Parathyroid adenoma (tissue), 2 donors: ENCODE data around the gene PRSS22.

Source experiments
- H2AFZ ChIP-seq: fragments of 300-600 bp; sonication (generic); one replicate; pipeline ENCODE4 v1.7.0; 2017; ENCODE audit warnings: antibody characterized with exemption, mild to moderate bottlenecking
- H3K27ac ChIP-seq: fragments of 300-600 bp; sonication (generic); one replicate; pipeline ENCODE4 v1.7.0; 2017
- H3K27me3 ChIP-seq: fragments of 300-600 bp; sonication (generic); one replicate; pipeline ENCODE4 v1.7.0; 2017; ENCODE audit warnings: low read length; ENCODE audit not compliant: control insufficient read depth, insufficient read depth
- H3K36me3 ChIP-seq: fragments of 300-600 bp; sonication (generic); one replicate; pipeline ENCODE4 v1.7.0; 2017; ENCODE audit warnings: low read length; ENCODE audit not compliant: control insufficient read depth, insufficient read depth
- H3K4me1 ChIP-seq: fragments of 300-600 bp; sonication (generic); one replicate; pipeline ENCODE4 v1.7.0; 2017; ENCODE audit warnings: control low read depth
- H3K4me2 ChIP-seq: fragments of 300-600 bp; sonication (generic); one replicate; pipeline ENCODE4 v1.7.0; 2017; ENCODE audit warnings: low read length
- H3K4me3 ChIP-seq: fragments of 300-600 bp; sonication (generic); one replicate; pipeline ENCODE4 v1.7.0; 2017; ENCODE audit warnings: low read depth, low read length
- H3K79me2 ChIP-seq: fragments of 300-600 bp; sonication (generic); one replicate; pipeline ENCODE4 v1.7.0; 2017; ENCODE audit warnings: control low read depth
- H3K9ac ChIP-seq: fragments of 300-600 bp; sonication (generic); one replicate; pipeline ENCODE4 v1.7.0; 2017; ENCODE audit warnings: mild to moderate bottlenecking
- H3K9me3 ChIP-seq: fragments of 300-600 bp; sonication (generic); one replicate; pipeline ENCODE4 v1.7.0; 2017; ENCODE audit warnings: low read length; ENCODE audit not compliant: control insufficient read depth
- CTCF ChIP-seq: fragments of 300-600 bp; sonication (generic); IDR thresholded peaks from one replicate; pipeline ENCODE4 v1.7.0; 2017; ENCODE audit warnings: antibody characterized with exemption, mild to moderate bottlenecking
- donor health status: primary hyperparathyroidism.

The PRSS22 gene

GRCh38 chr16:2882650-2883457 is 24.9 kb upstream of the PRSS22 start, which contains the start of gene FLYWCH2:
Gene FLYWCH2, plus strand, starts transcription at chr16:2883215. Its CDS starts 13,235 bp downstream, at chr16:2896450.
- Histone ChIP-seq H3K79me2 (peaks cover 6% of the 10 kb centered on the region), H3K27me3 (no peaks in the 10 kb centered on the region), H3K4me1 (peaks cover 5% of the 10 kb centered on the region), H3K4me3 (peak within 1 kb of the TSS; percentile 90), H3K9me3 (no peaks in the 10 kb centered on the region), H3K36me3 (no peaks in the 10 kb centered on the region), H2AFZ (peak within 1 kb of the TSS; percentile 69), H3K4me2 (peak within 1 kb of the TSS; percentile 86), H3K27ac (peak within 1 kb of the TSS; percentile 90), H3K9ac (peak within 1 kb of the TSS; percentile 67)
- TF ChIP-seq CTCF = no peak

GRCh38 chr16:2881783-2882649 is 24.0 kb upstream of the PRSS22 start:
- peak overlapping the region; percentile 32 for H3K9ac ChIP-seq
- H3K4me2 ChIP-seq = peak overlapping the region; percentile 86
- H3K79me2 ChIP-seq = peaks cover 6% of the 10 kb centered on the region
- peak overlapping the region; percentile 69 for H2AFZ ChIP-seq
- no peaks in the 10 kb centered on the region for H3K36me3 ChIP-seq
- no peak for TF ChIP-seq CTCF
- H3K4me1 ChIP-seq = peaks cover 5% of the 10 kb centered on the region
- peak overlapping the region; percentile 90 for H3K27ac ChIP-seq
- no peaks in the 10 kb centered on the region for H3K27me3 ChIP-seq
- H3K4me3 ChIP-seq = peak overlapping the region; percentile 90
- no peaks in the 10 kb centered on the region for H3K9me3 ChIP-seq

DNA sequence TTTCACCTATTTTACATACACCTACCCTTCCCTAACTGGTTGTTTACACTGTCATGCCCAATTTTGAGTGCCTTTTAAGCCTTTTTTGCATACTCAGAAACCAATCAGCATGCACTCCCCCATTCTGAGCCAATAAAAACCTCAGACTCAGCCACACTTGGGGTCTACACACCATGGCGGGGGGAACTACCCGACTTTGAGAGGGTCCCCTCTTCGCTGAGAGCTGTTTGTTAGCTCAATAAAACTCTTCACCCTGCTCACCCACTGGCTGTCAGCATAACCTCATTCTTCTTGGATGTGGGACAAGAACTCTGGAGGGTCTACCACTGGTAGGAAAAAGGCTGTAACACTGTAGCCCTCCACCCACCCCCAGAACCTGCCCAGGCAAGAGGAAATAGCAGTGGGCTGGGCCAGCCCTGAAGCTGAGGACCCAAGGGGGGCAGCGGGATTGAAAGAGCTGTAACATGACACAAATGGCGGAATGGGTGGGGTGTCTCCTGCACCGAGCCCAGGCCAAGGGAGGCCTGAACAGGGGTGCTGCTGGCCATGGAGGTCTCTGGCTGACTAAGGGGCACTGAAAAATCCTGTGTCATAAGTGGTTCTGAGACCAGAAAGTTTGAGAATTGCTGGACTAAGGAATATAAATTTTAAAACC is 22.0 kb upstream of the PRSS22 start:
- no peak overlapping the region for H3K27ac ChIP-seq
- H3K27me3 ChIP-seq = no peaks in the 10 kb centered on the region
- H3K4me2 ChIP-seq = no peak overlapping the region
- no peak overlapping the region for H3K4me3 ChIP-seq
- H3K9ac ChIP-seq = no peak overlapping the region
- no peak overlapping the region for H2AFZ ChIP-seq
- H3K9me3 ChIP-seq = no peaks in the 10 kb centered on the region
- H3K79me2 ChIP-seq = peaks cover 4% of the 10 kb centered on the region
- no peak for TF ChIP-seq CTCF
- H3K4me1 ChIP-seq = peaks cover 5% of the 10 kb centered on the region
- H3K36me3 ChIP-seq = no peaks in the 10 kb centered on the region

DNA sequence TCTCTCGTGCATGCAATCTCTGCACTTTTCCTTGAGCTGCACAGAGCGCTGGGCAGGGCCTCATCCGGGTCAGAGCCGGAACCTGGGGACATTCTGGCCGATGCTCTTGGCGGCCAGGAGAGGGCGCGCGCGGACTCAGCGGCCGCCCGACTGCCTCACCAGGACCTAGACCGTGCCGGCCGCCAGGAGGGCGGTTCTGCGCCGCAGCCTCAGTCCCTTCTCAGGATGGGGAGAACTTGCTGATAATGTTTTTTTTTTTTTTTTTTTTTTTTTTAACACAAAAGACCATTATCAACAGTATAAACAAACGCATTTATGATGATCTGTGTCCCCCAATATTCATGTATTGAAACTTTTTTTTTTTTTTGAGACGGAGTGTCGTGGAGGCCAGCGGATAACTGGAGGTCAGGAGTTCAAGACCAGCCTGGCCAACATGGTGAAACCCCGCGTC is 17.0 kb upstream of the PRSS22 start:
- peak overlapping the region; percentile 50 for H3K27ac ChIP-seq
- peak overlapping the region; percentile 11 for H3K4me3 ChIP-seq
- H2AFZ ChIP-seq = peak overlapping the region; percentile 35
- no peaks in the 10 kb centered on the region for H3K9me3 ChIP-seq
- H3K27me3 ChIP-seq = no peaks in the 10 kb centered on the region
- H3K4me1 ChIP-seq = peaks cover 14% of the 10 kb centered on the region
- no peak overlapping the region for H3K9ac ChIP-seq
- H3K79me2 ChIP-seq = no peaks in the 10 kb centered on the region
- H3K36me3 ChIP-seq = no peaks in the 10 kb centered on the region
- peak; percentile 98 for TF ChIP-seq CTCF
- H3K4me2 ChIP-seq = no peak overlapping the region
